LHCN-M2 (cell line): ENCODE measurements around the gene TASOR. TPM values are rescaled to one million over a fixed set of nuclear protein-coding genes. Genes with fewer than 3 reads are reported as not detected.
A peak's percentile ranks its signal among the peaks of the same experiment; 100 is the strongest.

ENCODE experiments used
- DNase-seq: peaks from one replicate; pipeline ENCODE4 v3.0.0-alpha.2; 2012; ENCODE audit warnings: low read depth
- total RNA-seq: library from RNA; depleted of rRNA; stranded (reverse); fragments of >200 nt; gene quantifications from 2 replicates; pipeline ENCODE4 v1.2.3, GENCODE V29; 2014; rRNA removed

TASOR gene
- total RNA-seq, 1 experiment from 2014 or later = 72.3 TPM

GRCh38 chr3:56688191-56688590 is 5.1 kb upstream of the TASOR start:
- DNase-seq = no peak

GRCh38 chr3:56684029-56684428 is 964 bp upstream of the TASOR start:
- DNase-seq = no peak

- DNase-seq = peak; percentile 74
Observed at GRCh38 chr3:56682462-56683121, 473 bp downstream of the TASOR start.

GRCh38 chr3:56681984-56682461 is 1.0 kb downstream of the TASOR start:
- DNase-seq = no peak

GRCh38 chr3:56680054-56680580 is 2.9 kb downstream of the TASOR start:
- no peak for DNase-seq

GRCh38 chr3:56677286-56677685 is 5.8 kb downstream of the TASOR start:
- DNase-seq = no peak

- DNase-seq = no peak
Observed at GRCh38 chr3:56673781-56674457, 9.1 kb downstream of the TASOR start.

GRCh38 chr3:56667973-56668579 is 15.0 kb downstream of the TASOR start:
- no peak for DNase-seq

- DNase-seq = no peak
Observed at GRCh38 chr3:56664823-56665222, 18.2 kb downstream of the TASOR start.

GRCh38 chr3:56655709-56656108 is 27.4 kb downstream of the TASOR start:
- no peak for DNase-seq

GRCh38 chr3:56654460-56654859 is 28.6 kb downstream of the TASOR start:
- DNase-seq = no peak

- DNase-seq = no peak
Observed at GRCh38 chr3:56645407-56645806, 37.7 kb downstream of the TASOR start.

GRCh38 chr3:56633602-56634535 is 49.2 kb downstream of the TASOR start:
- DNase-seq = no peak

Other genes starting within 250 kb of the TASOR start
- 0.11 TPM in 1 of 2 replicates, not detected in the other for gene ERC2, start 214.8 kb downstream of the TASOR start, total RNA-seq
- gene CCDC66, start 126.1 kb downstream of the TASOR start, total RNA-seq = 9.7 and 11.4 TPM in 2 replicates
- 2.8 and 5.5 TPM in 2 replicates for gene ARHGEF3, start 118.7 kb upstream of the TASOR start, total RNA-seq